IPS-15b (cell line): ENCODE measurements around the gene CPEB4.
A peak's percentile ranks its signal among the peaks of the same experiment; 100 is the strongest.

Source experiments
- H3K27me3 ChIP-seq: one replicate; pipeline ENCODE4 v1.6.1; 2013; ENCODE audit warnings: low read length; ENCODE audit not compliant: control insufficient read depth, insufficient read depth
- H3K36me3 ChIP-seq: one replicate; pipeline ENCODE4 v1.6.1; 2013; ENCODE audit warnings: low read length; ENCODE audit not compliant: control insufficient read depth, insufficient read depth
- H3K4me1 ChIP-seq: one replicate; pipeline ENCODE4 v1.6.1; 2013; ENCODE audit warnings: mild to moderate bottlenecking, low read length; ENCODE audit not compliant: control insufficient read depth, insufficient read depth
- H3K4me3 ChIP-seq: one replicate; pipeline ENCODE4 v1.5.1; 2013; ENCODE audit warnings: low read depth, low read length
- H3K9ac ChIP-seq: one replicate; pipeline ENCODE4 v1.6.1; 2013; ENCODE audit warnings: low read depth, mild to moderate bottlenecking, low read length
- H3K9me3 ChIP-seq: one replicate; pipeline ENCODE4 v1.6.1; 2013; ENCODE audit warnings: mild to moderate bottlenecking, low read length; ENCODE audit not compliant: control insufficient read depth, insufficient read depth

Gene CPEB4

GRCh38 chr5:173880306-173880985 lies 7.7 kb upstream of the CPEB4 start:
- Histone ChIP-seq H3K4me3 (no peak overlapping the region), H3K27me3 (no peaks in the 10 kb centered on the region), H3K9me3 (no peaks in the 10 kb centered on the region), H3K36me3 (no peaks in the 10 kb centered on the region), H3K4me1 (no peaks in the 10 kb centered on the region), H3K9ac (no peak overlapping the region)

- Histone ChIP-seq H3K4me1 (no peaks in the 10 kb centered on the region), H3K36me3 (no peaks in the 10 kb centered on the region), H3K9me3 (no peaks in the 10 kb centered on the region), H3K4me3 (no peak overlapping the region), H3K27me3 (no peaks in the 10 kb centered on the region), H3K9ac (no peak overlapping the region)
Observed at GRCh38 chr5:173881811-173882575, 6.2 kb upstream of the CPEB4 start.

DNA sequence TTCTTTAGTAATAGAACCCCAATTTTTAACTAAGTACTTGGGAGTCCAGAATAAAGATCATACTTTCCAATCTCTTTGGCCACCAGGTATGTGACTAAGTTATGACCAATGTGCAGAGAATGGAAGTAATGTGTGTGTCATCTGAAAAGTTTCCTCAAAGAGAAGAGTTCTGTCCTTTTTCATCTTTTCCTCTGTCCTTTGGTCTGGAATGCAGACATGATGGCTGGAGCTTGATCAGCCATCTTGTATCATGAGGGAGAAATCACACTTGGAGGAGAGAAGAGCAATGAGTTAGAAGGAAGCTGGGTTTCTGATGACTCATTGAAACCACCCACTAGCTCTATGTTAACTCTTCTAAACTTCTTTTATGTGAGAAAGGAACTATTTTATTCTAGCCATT lies 5.5 kb upstream of the CPEB4 start:
- H3K4me1 ChIP-seq, result no peaks in the 10 kb centered on the region
- no peaks in the 10 kb centered on the region for H3K36me3 ChIP-seq
- H3K9ac ChIP-seq, result no peak overlapping the region
- no peak overlapping the region for H3K4me3 ChIP-seq
- H3K9me3 ChIP-seq, result no peaks in the 10 kb centered on the region
- no peaks in the 10 kb centered on the region for H3K27me3 ChIP-seq

DNA sequence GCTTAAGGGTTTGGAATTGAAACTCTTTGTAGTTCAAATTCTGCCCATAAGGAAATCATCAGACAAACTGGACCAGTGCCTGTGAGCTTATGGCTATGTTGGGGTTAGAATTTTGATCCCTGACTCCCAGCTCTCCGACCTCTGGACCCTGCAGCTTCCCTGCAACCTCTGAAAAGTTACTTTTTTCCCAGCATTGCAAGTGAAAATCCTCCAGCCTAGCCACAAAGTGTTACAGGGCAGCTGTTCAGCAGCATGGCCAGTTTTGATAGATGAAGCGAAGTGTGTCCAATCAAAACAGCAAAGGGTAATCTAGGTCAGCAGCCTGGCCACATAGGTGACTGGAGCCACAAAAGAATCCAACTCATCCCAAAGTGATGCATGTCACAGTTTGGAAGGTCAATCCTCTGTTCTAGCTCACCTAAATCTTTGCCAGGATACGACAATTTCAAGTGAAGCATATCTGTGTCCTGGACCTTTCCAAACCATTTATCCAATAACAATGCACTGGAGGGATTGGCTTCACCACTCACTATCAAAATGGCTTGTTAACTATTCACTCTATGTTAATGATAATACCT lies 4.7 kb upstream of the CPEB4 start:
- no peak overlapping the region for H3K9ac ChIP-seq
- H3K4me1 ChIP-seq, result no peaks in the 10 kb centered on the region
- no peaks in the 10 kb centered on the region for H3K9me3 ChIP-seq
- no peak overlapping the region for H3K4me3 ChIP-seq
- H3K27me3 ChIP-seq, result no peaks in the 10 kb centered on the region
- no peaks in the 10 kb centered on the region for H3K36me3 ChIP-seq

DNA sequence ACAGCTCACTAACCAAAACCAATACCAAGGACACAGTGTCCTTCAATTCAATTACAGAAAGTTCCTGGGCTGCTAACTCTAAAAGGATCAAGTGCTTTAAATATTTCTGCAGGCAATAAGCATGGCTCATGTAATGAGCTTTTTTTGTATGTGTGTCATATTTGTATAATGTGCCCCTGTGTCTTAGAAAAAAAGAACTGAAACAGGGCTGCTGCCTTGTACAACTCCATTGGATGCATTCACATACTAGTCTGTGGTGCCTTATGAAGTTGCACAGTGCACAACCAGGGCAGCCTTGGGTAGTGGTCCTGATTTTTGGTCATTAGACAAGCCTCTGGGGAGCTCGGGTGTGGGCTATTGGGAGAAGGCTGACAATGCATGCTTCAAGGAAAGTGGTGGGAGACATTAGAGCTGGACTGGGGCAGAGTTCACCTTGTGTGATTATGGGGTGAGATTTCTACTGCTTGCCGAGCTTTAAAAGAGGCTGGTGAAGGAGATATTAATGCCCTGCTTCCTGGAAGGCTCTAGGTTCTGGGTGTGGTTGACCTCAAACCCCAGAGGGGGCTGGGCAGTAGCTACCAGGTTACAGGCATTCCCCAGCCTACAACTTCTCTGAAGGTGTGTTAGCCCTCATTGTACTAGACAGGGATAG lies 3.6 kb upstream of the CPEB4 start:
- H3K27me3 ChIP-seq, result no peaks in the 10 kb centered on the region
- no peaks in the 10 kb centered on the region for H3K4me1 ChIP-seq
- no peak overlapping the region for H3K9ac ChIP-seq
- no peak overlapping the region for H3K4me3 ChIP-seq
- H3K36me3 ChIP-seq, result no peaks in the 10 kb centered on the region
- no peaks in the 10 kb centered on the region for H3K9me3 ChIP-seq

DNA sequence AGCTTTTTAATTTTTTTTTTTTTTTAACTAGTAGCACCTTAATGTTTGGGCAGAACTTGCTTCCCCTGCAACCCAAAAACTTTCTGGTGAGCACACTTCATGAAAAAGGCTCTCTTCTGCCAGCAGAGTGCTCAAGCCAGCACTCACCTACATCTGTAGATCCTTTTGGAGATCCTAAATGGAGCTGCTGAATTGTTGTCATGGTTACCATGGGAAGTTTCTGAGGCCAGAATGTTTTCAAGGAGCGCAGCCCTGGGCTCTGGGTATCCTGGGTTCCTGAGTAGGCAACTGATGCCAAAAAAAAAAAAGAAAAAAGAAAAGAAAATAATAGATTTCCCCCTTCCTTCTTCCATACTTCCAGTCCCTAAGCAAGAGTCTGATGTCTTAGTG lies 3.1 kb upstream of the CPEB4 start:
- Histone ChIP-seq H3K27me3 (no peaks in the 10 kb centered on the region), H3K4me1 (peaks cover 4% of the 10 kb centered on the region), H3K4me3 (no peak overlapping the region), H3K9ac (no peak overlapping the region), H3K9me3 (no peaks in the 10 kb centered on the region), H3K36me3 (no peaks in the 10 kb centered on the region)

- no peak overlapping the region for H3K4me3 ChIP-seq
- no peak overlapping the region for H3K9ac ChIP-seq
- no peaks in the 10 kb centered on the region for H3K9me3 ChIP-seq
- no peaks in the 10 kb centered on the region for H3K36me3 ChIP-seq
- H3K27me3 ChIP-seq, result no peaks in the 10 kb centered on the region
- H3K4me1 ChIP-seq, result peaks cover 5% of the 10 kb centered on the region
Observed at GRCh38 chr5:173885475-173886010, 2.6 kb upstream of the CPEB4 start.

GRCh38 chr5:173886150-173886549 lies 2.0 kb upstream of the CPEB4 start:
- H3K4me3 ChIP-seq, result no peak overlapping the region
- H3K9ac ChIP-seq, result no peak overlapping the region
- H3K36me3 ChIP-seq, result no peaks in the 10 kb centered on the region
- peaks cover 8% of the 10 kb centered on the region for H3K4me1 ChIP-seq
- H3K9me3 ChIP-seq, result no peaks in the 10 kb centered on the region
- no peaks in the 10 kb centered on the region for H3K27me3 ChIP-seq

GRCh38 chr5:173888473-173889131 lies 453 bp downstream of the CPEB4 start:
- Histone ChIP-seq H3K27me3 (no peaks in the 10 kb centered on the region), H3K4me3 (peak overlapping the region; percentile 58), H3K4me1 (peaks cover 8% of the 10 kb centered on the region), H3K36me3 (no peaks in the 10 kb centered on the region), H3K9me3 (no peaks in the 10 kb centered on the region), H3K9ac (no peak overlapping the region)

GRCh38 chr5:173890195-173890991 lies 2.2 kb downstream of the CPEB4 start:
- H3K4me1 ChIP-seq, result peaks cover 8% of the 10 kb centered on the region
- no peaks in the 10 kb centered on the region for H3K27me3 ChIP-seq
- no peaks in the 10 kb centered on the region for H3K36me3 ChIP-seq
- peak overlapping the region; percentile 64 for H3K4me3 ChIP-seq
- no peaks in the 10 kb centered on the region for H3K9me3 ChIP-seq
- H3K9ac ChIP-seq, result peak overlapping the region; percentile 37
